ENCODE results near the gene SMAD5.

The SMAD5 gene

DNA sequence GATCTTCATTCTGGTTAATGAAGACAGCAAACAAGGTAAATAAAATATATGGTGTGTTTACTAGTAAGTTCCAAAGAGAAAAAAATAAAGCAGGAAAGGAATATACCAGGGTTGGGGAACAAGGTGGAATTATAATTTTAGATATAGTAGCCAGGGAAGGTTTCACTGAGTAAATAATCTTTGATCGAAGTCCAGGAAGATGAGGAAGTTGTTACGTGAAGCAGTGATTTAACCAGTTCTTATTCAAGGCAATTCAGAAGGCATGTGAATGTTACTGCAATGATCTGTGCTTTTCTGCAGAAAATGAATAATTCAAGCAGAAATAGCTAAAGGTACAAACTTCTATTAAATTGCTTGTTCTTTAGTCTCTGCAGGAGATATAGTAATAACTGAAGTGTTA is 54.2 kb downstream of the SMAD5 start:
- Histone ChIP-seq H3K4me3 (ENCODE audit: low read depth, low read length) (no peak overlapping the region), H3K9me3 (ENCODE audit: control insufficient read depth, insufficient read depth, low read depth, low read length) (no peaks in the 10 kb centered on the region), H3K36me3 (ENCODE audit: control insufficient read depth in 2 of 2, insufficient read depth in 1 of 2, low read length in 2 of 2) (peaks cover 0 to 38% of the 10 kb centered on the region in 2 experiments; a peak in 1 of 3 replicates), H3K4me1 (ENCODE audit: control insufficient read depth, insufficient read depth, low read length) (no peaks in the 10 kb centered on the region), H3K27ac (ENCODE audit: extremely low read depth, low read depth, low read length) (no peak overlapping the region)
- TF ChIP-seq ZNF350 (tag by site-specific recombination; IDR thresholded peaks at IDR 0.05) (no peak), ZNF302 (tag by site-specific recombination; IDR thresholded peaks at IDR 0.05; ENCODE audit: low read depth) (no peak), ZNF138 (tag by site-specific recombination; IDR thresholded peaks at IDR 0.05; ENCODE audit: borderline replicate concordance) (no peak), ZNF624 (tag by site-specific recombination; IDR thresholded peaks at IDR 0.05) (no peak), ZNF785 (tag by site-specific recombination; IDR thresholded peaks at IDR 0.05) (no peak), ZNF335 (tag by site-specific recombination; conservative IDR thresholded peaks at IDR 0.05) (no peak), BCL11A (tag by site-specific recombination; IDR thresholded peaks at IDR 0.05; ENCODE audit: low read depth) (no peak), SETDB1 (IDR thresholded peaks at IDR 0.05; ENCODE audit: insufficient read length, low read length) (no peak), ZNF211 (tag by site-specific recombination; IDR thresholded peaks at IDR 0.05; ENCODE audit: low read depth) (no peak), ZNF341 (tag by site-specific recombination; IDR thresholded peaks at IDR 0.05; ENCODE audit: low read depth) (no peak), ZNF544 (tag by site-specific recombination; IDR thresholded peaks at IDR 0.05) (no peak), ZNF571 (tag by site-specific recombination; IDR thresholded peaks at IDR 0.05) (no peak), ZBTB21 (tag by site-specific recombination; IDR thresholded peaks at IDR 0.05) (no peak), ZNF292 (tag by site-specific recombination; IDR thresholded peaks at IDR 0.05; ENCODE audit: borderline replicate concordance, low read depth) (no peak), ZNF530 (tag by site-specific recombination; IDR thresholded peaks at IDR 0.05; ENCODE audit: low read depth) (no peak), ZNF623 (tag by site-specific recombination; IDR thresholded peaks at IDR 0.05) (no peak), KLF8 (tag by site-specific recombination; IDR thresholded peaks at IDR 0.05) (no peak)
- ChIA-PET CTCF (interaction anchor here (0.7 to 1.2 kb wide), 4 partner anchors 9 to 299 kb away, joined by 3 to 6 read pairs (median 3); no protein-coding TSS in a partner anchor), POLR2A (no interaction called here)

DNA sequence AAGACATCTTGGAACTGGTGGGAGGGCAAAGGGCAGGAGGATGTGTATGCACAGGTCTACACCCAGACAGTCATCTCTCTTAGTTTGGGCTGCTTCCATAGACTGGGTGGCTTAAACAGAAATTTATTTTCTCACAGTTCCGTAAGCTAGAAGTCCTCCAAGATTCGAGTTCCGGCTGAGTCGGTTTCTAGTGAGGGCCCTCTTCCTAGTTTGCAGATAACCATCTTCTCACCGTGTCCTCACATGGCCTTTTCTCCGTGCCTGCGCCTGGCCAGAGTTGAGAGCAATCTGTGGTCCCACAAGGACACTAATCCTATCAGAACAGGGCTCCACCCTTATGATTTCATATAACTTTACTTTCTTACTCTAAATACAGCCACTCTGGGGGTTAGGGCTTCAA is 56.2 kb downstream of the SMAD5 start:
- Histone ChIP-seq H3K4me3 (ENCODE audit: low read depth, low read length) (no peak overlapping the region), H3K9me3 (ENCODE audit: control insufficient read depth, insufficient read depth, low read depth, low read length) (no peaks in the 10 kb centered on the region), H3K4me1 (ENCODE audit: control insufficient read depth, insufficient read depth, low read length) (no peaks in the 10 kb centered on the region; the same call in 1 of the 2 replicates), H3K27ac (ENCODE audit: extremely low read depth, low read depth, low read length) (no peak overlapping the region), H3K36me3 (ENCODE audit: control insufficient read depth in 2 of 2, insufficient read depth in 1 of 2, low read length in 2 of 2) (peaks cover 0 to 38% of the 10 kb centered on the region in 2 experiments; a peak in 1 of 3 replicates)
- POLR2A ChIA-PET = no interaction called here
- no peak for TF ChIP-seq ZNF23 (tag by site-specific recombination; IDR thresholded peaks at IDR 0.05; ENCODE audit: borderline replicate concordance)
- TF ChIP-seq BCL11B (tag by site-specific recombination; IDR thresholded peaks at IDR 0.05; ENCODE audit: low read depth) = no peak
- TF ChIP-seq ZBTB21 (tag by site-specific recombination; IDR thresholded peaks at IDR 0.05) = no peak
- no peak for TF ChIP-seq GLIS2 (tag by site-specific recombination; IDR thresholded peaks at IDR 0.05)
- no peak for TF ChIP-seq ZNF48 (tag by site-specific recombination; IDR thresholded peaks at IDR 0.05)
- no peak for TF ChIP-seq ZNF623 (tag by site-specific recombination; IDR thresholded peaks at IDR 0.05)
- TF ChIP-seq MZF1 (tag by site-specific recombination; IDR thresholded peaks at IDR 0.05; ENCODE audit: borderline replicate concordance) = no peak
- TF ChIP-seq KLF7 (tag by site-specific recombination; IDR thresholded peaks at IDR 0.05; ENCODE audit: borderline replicate concordance) = no peak
- no peak for TF ChIP-seq ZNF248 (tag by site-specific recombination; IDR thresholded peaks at IDR 0.05)
- no peak for TF ChIP-seq ZNF146 (tag by site-specific recombination; IDR thresholded peaks at IDR 0.05)
- TF ChIP-seq, protein P1, sequence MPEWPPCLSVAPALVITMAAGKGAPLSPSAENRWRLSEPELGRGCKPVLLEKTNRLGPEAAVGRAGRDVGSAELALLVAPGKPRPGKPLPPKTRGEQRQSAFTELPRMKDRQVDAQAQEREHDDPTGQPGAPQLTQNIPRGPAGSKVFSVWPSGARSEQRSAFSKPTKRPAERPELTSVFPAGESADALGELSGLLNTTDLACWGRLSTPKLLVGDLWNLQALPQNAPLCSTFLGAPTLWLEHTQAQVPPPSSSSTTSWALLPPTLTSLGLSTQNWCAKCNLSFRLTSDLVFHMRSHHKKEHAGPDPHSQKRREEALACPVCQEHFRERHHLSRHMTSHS (tag by site-specific recombination; IDR thresholded peaks at IDR 0.05) = no peak
- CTCF ChIA-PET = interaction anchor here (1.2 kb wide), 1 partner anchor 15 kb away, joined by 7 read pairs; no protein-coding TSS in a partner anchor

Measured in HEK293 (cell line).